ENCODE data around the gene ACSL1.

- no peak for TF ChIP-seq GATA3 (IDR thresholded peaks at IDR 0.05; ENCODE audit: low read depth, low read length)
- TF ChIP-seq GATA2 (IDR thresholded peaks at IDR 0.05; ENCODE audit: low read depth, low read length) = no peak
These were observed 96.9 kb downstream of the ACSL1 start for GRCh38 chr4:184728858-184729257.
